HUES64 (cell line): ENCODE measurements around the gene MYOZ1.

Experiments used
- H3K27ac ChIP-seq: 2 replicates; pipeline ENCODE4 v1.7.0; 2013; ENCODE audit warnings: low read depth, low read length, inconsistent platforms
- H3K27me3 ChIP-seq: 2 replicates; pipeline ENCODE4 v1.6.1; 2013; ENCODE audit warnings: mild to moderate bottlenecking, low read length; ENCODE audit not compliant: insufficient read depth
- H3K36me3 ChIP-seq: 2 replicates; pipeline ENCODE4 v1.6.1; 2013; ENCODE audit warnings: mild to moderate bottlenecking, low read length; ENCODE audit not compliant: insufficient read depth
- H3K4me1 ChIP-seq: 2 replicates; pipeline ENCODE4 v1.6.1; 2013; ENCODE audit warnings: mild to moderate bottlenecking, low read length, moderate library complexity; ENCODE audit not compliant: insufficient read depth
- H3K4me3 ChIP-seq: 2 replicates; pipeline ENCODE4 v1.5.1; 2013; ENCODE audit warnings: mild to moderate bottlenecking, low read length, moderate library complexity
- H3K9ac ChIP-seq: 2 replicates; pipeline ENCODE4 v1.6.1; 2013; ENCODE audit warnings: mild to moderate bottlenecking, low read depth, low read length
- H3K9me3 ChIP-seq: 2 replicates; pipeline ENCODE4 v1.6.1; 2013; ENCODE audit warnings: low read depth, low read length; ENCODE audit not compliant: insufficient read depth
- WGBS: fragments of 150-250, 120-280 bp; methylation state at CpG from one replicate; pipeline ENCODE4 v1.1.7; 2013; ENCODE audit warnings: missing lambda C conversion rate; 5-methylcytosine and 5-hydroxymethylcytosine counted together

Gene MYOZ1

DNA sequence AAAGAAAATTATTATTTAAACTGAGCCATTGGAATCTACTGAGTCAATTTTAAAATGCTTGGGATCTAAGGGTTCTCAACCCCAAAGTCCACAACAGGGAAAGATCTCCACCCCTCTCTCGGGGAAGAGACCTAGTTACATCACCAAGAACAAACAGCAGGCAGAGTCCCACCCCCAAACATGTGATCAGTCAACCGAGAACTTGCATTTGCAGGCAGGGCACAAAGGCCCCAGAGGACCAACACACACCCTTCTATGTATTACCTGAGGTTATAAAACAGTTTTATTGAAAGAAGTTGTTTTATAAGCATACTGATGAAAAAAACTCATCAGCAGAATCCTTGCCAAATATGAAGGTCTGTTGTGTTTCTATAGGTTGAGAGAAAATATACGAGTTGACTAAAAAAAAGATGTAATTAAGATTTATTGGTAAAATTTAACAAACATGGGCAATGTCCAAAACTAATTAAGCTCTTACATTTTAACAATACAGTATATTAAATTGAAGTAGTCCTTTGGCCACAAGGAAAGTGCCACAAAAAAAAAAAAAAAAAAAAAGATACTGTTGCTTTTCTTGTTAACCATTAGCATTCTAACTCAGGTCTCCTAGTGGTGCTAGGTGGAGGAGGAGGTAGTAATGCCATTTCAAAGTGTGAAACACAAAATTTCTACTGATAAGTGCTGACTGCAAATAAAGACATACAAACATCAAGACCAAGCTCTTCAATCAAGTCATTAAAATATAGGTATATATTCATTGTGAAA is 49.2 kb downstream of the MYOZ1 start:
- Histone ChIP-seq H3K36me3 (no peaks in the 10 kb centered on the region), H3K9me3 (no peaks in the 10 kb centered on the region), H3K27me3 (no peaks in the 10 kb centered on the region), H3K27ac (peak overlapping the region; percentile 98), H3K4me3 (peak overlapping the region; percentile 44), H3K9ac (peak overlapping the region; percentile 77), H3K4me1 (peaks cover 37% of the 10 kb centered on the region)
- 0% methylated on average over 2 of the region's 3 CpGs for WGBS

DNA sequence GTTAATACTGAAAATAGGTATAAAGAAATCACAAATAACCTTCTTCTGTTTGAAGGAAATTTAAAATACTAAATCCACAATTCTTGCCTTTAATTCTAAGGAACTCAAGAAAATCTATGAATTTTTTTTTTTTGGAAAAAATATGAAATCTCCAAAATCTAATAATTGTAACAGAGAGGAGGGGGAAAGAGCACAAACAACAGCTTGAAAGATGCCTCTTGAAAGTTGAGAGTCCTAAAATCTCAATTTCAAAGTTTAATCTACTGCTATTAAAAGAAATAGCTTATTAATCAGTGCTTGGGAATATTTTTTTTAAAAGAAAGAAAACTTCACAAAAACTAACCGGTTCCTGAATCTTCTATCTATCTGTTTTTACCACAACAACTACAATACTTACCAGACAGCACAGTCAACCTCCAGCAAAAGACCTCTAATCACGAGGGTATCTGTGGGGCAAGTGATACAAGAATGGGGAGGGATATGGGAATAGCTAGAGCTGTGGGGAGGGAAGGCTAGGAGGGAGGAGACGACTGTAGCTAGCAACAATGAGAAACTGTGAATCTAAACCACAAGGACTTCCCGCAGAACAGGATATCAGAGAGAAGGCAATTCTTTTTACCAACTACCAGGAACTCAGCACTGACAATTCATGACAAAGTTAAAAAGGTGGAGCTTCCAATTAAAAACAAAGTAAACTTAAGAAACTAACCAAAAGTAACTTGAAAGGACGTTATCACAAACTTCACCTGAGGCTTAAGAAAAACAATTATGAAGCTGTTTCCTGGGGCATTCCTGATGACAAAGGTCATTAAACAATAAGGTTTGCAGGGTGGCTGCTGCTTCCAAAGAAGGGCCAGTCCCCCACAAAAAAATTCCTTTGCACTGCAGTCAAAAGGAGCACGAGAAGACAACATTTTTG is 50.1 kb downstream of the MYOZ1 start, which contains the start of gene USP54:
Gene USP54, minus strand, starts transcription at position 462 of the 919 bp plus-strand sequence. CDS start 15,684 bp downstream, outside the sequence.
- no peaks in the 10 kb centered on the region for H3K9me3 ChIP-seq
- WGBS: 7% methylated on average over 5 of the region's 6 CpGs
- no peaks in the 10 kb centered on the region for H3K27me3 ChIP-seq
- H3K4me1 ChIP-seq: peaks cover 37% of the 10 kb centered on the region
- H3K27ac ChIP-seq: peak within 1 kb of the TSS; percentile 98
- no peaks in the 10 kb centered on the region for H3K36me3 ChIP-seq
- peak within 1 kb of the TSS; percentile 77 for H3K9ac ChIP-seq
- H3K4me3 ChIP-seq: peak within 1 kb of the TSS; percentile 44

DNA sequence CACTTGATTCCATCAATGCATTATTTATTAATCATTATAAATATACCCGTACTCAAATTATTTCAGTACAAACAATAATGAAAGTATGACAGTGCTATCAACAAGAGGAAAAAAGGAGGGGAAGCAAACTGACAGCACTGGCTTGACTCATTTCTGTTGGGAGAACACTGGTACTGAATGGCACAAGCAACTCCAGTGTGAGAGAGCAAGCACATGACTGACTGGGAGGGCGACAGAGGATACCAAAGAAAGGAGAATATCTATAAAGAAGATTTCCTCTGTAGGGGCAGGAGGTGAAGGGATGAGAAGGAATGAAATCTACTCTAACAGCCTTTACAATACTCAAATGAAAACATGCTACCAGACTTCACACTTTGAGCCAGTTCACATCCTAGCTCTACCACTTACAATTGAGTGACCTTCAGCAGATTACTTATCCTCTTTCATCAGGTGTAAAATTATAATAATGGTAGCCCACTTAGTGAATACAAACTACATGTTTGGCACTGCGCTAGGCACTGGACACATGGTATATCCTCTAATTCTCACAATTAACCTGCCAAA is 51.6 kb downstream of the MYOZ1 start:
- Histone ChIP-seq H3K4me3 (peak overlapping the region; percentile 44; the same call in 1 of the 2 replicates), H3K36me3 (no peaks in the 10 kb centered on the region), H3K9me3 (no peaks in the 10 kb centered on the region; the same call in 1 of the 2 replicates), H3K9ac (no peak overlapping the region), H3K4me1 (peaks cover 37% of the 10 kb centered on the region), H3K27me3 (no peaks in the 10 kb centered on the region), H3K27ac (no peak overlapping the region)
- 79% methylated on average over 2 of the region's 3 CpGs for WGBS

DNA sequence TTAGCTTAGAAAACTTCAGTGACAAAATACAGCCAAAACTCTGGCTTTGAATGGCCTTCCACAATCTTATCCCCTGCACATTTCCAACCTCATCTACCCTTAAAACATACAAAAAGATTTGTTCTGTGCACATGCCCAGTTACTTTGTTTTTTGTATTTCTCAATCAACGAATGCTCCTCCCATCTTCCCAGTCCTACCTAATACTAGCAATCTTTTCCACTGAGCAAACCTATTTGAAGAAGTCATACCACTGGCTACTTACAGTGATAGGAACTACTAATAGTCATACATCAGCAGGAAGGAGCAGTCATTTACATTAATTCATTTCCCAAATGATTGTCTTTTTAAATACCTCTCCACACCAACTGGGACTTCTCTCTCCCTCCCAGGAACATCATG is 52.6 kb downstream of the MYOZ1 start:
- WGBS: 91% methylated on average over 1 of the region's 1 CpG
- no peak overlapping the region for H3K27ac ChIP-seq
- no peaks in the 10 kb centered on the region for H3K27me3 ChIP-seq
- H3K4me3 ChIP-seq: no peak overlapping the region
- no peaks in the 10 kb centered on the region; the same call in 1 of the 2 replicates for H3K9me3 ChIP-seq
- H3K36me3 ChIP-seq: no peaks in the 10 kb centered on the region
- peaks cover 36% of the 10 kb centered on the region for H3K4me1 ChIP-seq
- no peak overlapping the region for H3K9ac ChIP-seq

DNA sequence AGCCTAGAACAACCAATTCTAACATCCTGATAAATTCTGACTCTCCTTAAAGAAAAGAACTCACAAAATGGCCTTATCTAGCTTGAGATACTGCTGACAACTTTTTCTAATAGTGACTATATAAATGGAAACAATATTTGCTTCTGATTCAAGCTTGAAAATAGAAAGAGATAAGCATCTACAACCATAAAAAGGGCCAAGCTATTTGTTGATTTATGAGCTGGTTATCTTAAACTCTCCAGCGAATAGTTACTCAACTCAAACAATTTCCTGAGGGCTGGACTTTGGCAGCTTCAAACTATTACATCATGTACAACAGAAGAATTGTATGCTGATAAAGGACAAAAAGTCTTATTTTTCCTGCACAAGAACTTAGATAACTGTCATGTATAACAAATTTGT is 54.7 kb downstream of the MYOZ1 start:
- H3K27me3 ChIP-seq: no peaks in the 10 kb centered on the region
- H3K9ac ChIP-seq: no peak overlapping the region
- no peak overlapping the region for H3K4me3 ChIP-seq
- no peak overlapping the region for H3K27ac ChIP-seq
- no peaks in the 10 kb centered on the region; the same call in 1 of the 2 replicates for H3K9me3 ChIP-seq
- no peaks in the 10 kb centered on the region for H3K36me3 ChIP-seq
- H3K4me1 ChIP-seq: peaks cover 25% of the 10 kb centered on the region
- WGBS: no CpG with 5 or more reads among the region's 1 CpG

DNA sequence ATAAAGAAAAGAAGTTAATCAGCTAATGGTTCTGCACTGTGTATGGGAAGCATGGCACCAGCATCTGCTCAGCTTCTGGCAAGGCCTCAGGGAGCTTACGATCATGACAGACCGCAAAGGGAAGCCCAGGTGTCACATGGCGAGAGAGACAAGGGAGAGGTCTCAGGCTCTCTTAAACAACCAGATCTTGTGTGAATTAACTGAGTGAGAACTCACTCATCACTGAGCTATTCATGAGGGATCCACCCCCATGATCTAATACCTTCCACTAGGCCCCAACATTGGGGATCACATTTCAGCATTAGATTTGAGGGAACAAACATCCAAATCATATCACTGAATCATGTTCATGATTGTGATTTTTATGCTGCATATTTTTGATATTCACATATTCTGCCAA is 55.9 kb downstream of the MYOZ1 start:
- H3K36me3 ChIP-seq: no peaks in the 10 kb centered on the region
- no peaks in the 10 kb centered on the region; the same call in 1 of the 2 replicates for H3K9me3 ChIP-seq
- WGBS: 96% methylated on average over 3 of the region's 3 CpGs
- H3K4me3 ChIP-seq: no peak overlapping the region
- H3K4me1 ChIP-seq: peaks cover 13% of the 10 kb centered on the region
- H3K27me3 ChIP-seq: no peaks in the 10 kb centered on the region
- H3K9ac ChIP-seq: no peak overlapping the region
- no peak overlapping the region for H3K27ac ChIP-seq

DNA sequence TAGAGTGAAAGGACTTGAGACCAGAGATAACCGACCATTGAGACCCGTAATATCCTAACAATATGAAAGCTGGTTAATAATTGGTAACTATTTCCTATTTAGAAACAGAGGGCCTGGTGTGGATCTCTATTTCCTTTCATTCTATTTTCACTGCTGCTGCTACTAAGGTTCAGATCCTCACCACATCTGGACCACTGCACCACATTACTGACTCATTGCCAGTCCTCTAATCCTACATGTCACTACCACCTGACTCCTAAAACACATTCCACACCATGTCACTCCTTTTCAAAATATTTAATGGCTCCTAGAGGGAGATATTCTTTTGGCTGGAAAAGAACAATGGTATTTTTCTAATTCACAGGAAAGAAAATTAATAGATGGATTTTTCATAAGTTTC is 56.5 kb downstream of the MYOZ1 start:
- WGBS: no CpG with 5 or more reads among the region's 2 CpGs
- Histone ChIP-seq H3K4me3 (no peak overlapping the region), H3K4me1 (peaks cover 7% of the 10 kb centered on the region), H3K36me3 (no peaks in the 10 kb centered on the region), H3K9me3 (no peaks in the 10 kb centered on the region; the same call in 1 of the 2 replicates), H3K27ac (no peak overlapping the region), H3K27me3 (no peaks in the 10 kb centered on the region), H3K9ac (no peak overlapping the region)

DNA sequence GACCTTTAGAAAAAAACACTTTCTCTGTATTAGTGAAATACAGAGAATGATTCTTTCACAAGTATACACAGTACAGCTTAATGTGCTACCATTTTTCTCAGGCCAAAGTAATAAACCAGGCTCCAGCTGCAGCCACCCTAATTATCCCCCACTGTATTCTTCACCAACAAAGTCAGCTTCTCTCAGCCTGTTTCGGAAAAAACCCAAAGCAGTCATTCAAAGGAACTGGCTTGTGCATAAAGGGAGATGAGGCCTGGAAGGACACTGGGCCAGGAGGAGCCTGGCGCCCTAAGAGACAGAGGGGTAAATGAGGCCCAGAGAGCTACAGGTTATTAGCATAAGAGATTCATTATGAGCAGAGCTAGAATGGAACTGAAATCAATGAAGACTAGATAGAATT is 59.4 kb downstream of the MYOZ1 start:
- Histone ChIP-seq H3K36me3 (no peaks in the 10 kb centered on the region), H3K4me1 (peaks cover 3% of the 10 kb centered on the region; the same call in 1 of the 2 replicates), H3K9ac (peak overlapping the region; percentile 24; the same call in 1 of the 2 replicates), H3K4me3 (no peak overlapping the region), H3K9me3 (no peaks in the 10 kb centered on the region; the same call in 1 of the 2 replicates), H3K27me3 (no peaks in the 10 kb centered on the region), H3K27ac (no peak overlapping the region)
- WGBS: 90% methylated on average over 2 of the region's 2 CpGs
